Neural progenitor cell (in vitro differentiated cells): ENCODE results near the gene BMPR1B. TPM values are rescaled to one million over a fixed set of nuclear protein-coding genes. Genes with fewer than 3 reads are reported as not detected.
"Not testable (repeated sequence)": the region's sequence is repeated elsewhere in the genome, so short reads cannot be mapped to it uniquely, and the experiment has no call there.

Source experiments
- DNase-seq: peaks from one replicate; pipeline ENCODE4 v3.0.0-alpha.2; 2016; ENCODE audit warnings: low spot score
- H2AFZ ChIP-seq: fragments of 200-600 bp; sonication (generic); replicated peaks from 2 replicates; pipeline ENCODE4 v1.6.1; 2016; ENCODE audit warnings: antibody characterized with exemption
- H3F3A ChIP-seq: fragments of 200-600 bp; sonication (generic); 2 replicates; pipeline ENCODE4 v1.6.1; 2016; ENCODE audit warnings: antibody characterized with exemption, low read depth
- H3K27ac ChIP-seq: fragments of 200-600 bp; sonication (generic); 2 replicates; pipeline ENCODE4 v1.5.1; 2016; ENCODE audit warnings: mild to moderate bottlenecking
- H3K27me3 ChIP-seq: fragments of 200-600 bp; sonication (generic); 2 replicates; pipeline ENCODE4 v1.6.1; 2016; ENCODE audit warnings: mild to moderate bottlenecking, moderate library complexity
- H3K36me3 ChIP-seq: fragments of 200-600 bp; sonication (generic); 2 replicates; pipeline ENCODE4 v1.5.1; 2016
- H3K4me1 ChIP-seq: fragments of 200-600 bp; sonication (generic); 2 replicates; pipeline ENCODE4 v1.6.1; 2016; ENCODE audit warnings: mixed run types
- H3K4me2 ChIP-seq: fragments of 200-600 bp; sonication (generic); 2 replicates; pipeline ENCODE4 v1.6.1; 2016
- H3K4me3 ChIP-seq: fragments of 200-600 bp; sonication (generic); 2 replicates; pipeline ENCODE4 v1.5.1; 2016
- H3K79me2 ChIP-seq: fragments of 200-600 bp; sonication (generic); 2 replicates; pipeline ENCODE4 v1.6.1; 2016; ENCODE audit warnings: low read depth
- H3K9ac ChIP-seq: fragments of 200-600 bp; sonication (generic); 2 replicates; pipeline ENCODE4 v1.6.1; 2016
- H3K9me3 ChIP-seq: fragments of 200-600 bp; sonication (generic); 2 replicates; pipeline ENCODE4 v1.5.1; 2016; ENCODE audit warnings: low read depth
- H4K20me1 ChIP-seq: fragments of 200-600 bp; sonication (generic); 2 replicates; pipeline ENCODE4 v1.6.1; 2016; ENCODE audit warnings: low read depth
- H3K27ac Mint-ChIP-seq: 3 replicates; pipeline ENCODE4 v1.8.0; 2021; ENCODE audit warnings: mixed read lengths
- H3K27me3 Mint-ChIP-seq: 2 replicates; pipeline ENCODE4 v1.8.0; 2022; ENCODE audit warnings: low read depth, mild to moderate bottlenecking, inconsistent platforms, moderate library complexity, mixed read lengths; ENCODE audit not compliant: insufficient read depth
- H3K36me3 Mint-ChIP-seq: 3 replicates; pipeline ENCODE4 v1.8.0; 2021; ENCODE audit warnings: mixed read lengths
- H3K4me1 Mint-ChIP-seq: 3 replicates; pipeline ENCODE4 v1.8.0; 2021; ENCODE audit warnings: mixed read lengths
- H3K4me3 Mint-ChIP-seq: 3 replicates; pipeline ENCODE4 v1.8.0; 2021; ENCODE audit warnings: mild to moderate bottlenecking, moderate library complexity, mixed read lengths
- H3K9me3 Mint-ChIP-seq: 3 replicates; pipeline ENCODE4 v1.8.0; 2020; ENCODE audit warnings: mixed read lengths
- EZH2 ChIP-seq: fragments of 200-600 bp; sonication (generic); IDR thresholded peaks from 2 replicates; pipeline ENCODE4 v1.6.1; 2017; ENCODE audit warnings: antibody characterized with exemption, mild to moderate bottlenecking, moderate library complexity
- EZH2phosphoT487 ChIP-seq: fragments of 200-600 bp; sonication (generic); IDR thresholded peaks from 2 replicates; pipeline ENCODE4 v1.6.1; 2017; ENCODE audit warnings: antibody characterized with exemption
- total RNA-seq: library from RNA; depleted of rRNA; stranded (reverse); fragments of >200 nt; gene quantifications from 2 replicates; pipeline ENCODE4 v1.2.3, GENCODE V29; 2015; ENCODE audit warnings: low replicate concordance
- TF ChIP-seq, protein P1 (sequence below): fragments of 200-600 bp; sonication (generic); IDR thresholded peaks from 2 replicates; pipeline ENCODE4 v1.5.1; 2017; ENCODE audit warnings: antibody characterized with exemption, mild to moderate bottlenecking

Gene BMPR1B
- total RNA-seq, 1 donor from 2014 or later, result 2.7 TPM

DNA sequence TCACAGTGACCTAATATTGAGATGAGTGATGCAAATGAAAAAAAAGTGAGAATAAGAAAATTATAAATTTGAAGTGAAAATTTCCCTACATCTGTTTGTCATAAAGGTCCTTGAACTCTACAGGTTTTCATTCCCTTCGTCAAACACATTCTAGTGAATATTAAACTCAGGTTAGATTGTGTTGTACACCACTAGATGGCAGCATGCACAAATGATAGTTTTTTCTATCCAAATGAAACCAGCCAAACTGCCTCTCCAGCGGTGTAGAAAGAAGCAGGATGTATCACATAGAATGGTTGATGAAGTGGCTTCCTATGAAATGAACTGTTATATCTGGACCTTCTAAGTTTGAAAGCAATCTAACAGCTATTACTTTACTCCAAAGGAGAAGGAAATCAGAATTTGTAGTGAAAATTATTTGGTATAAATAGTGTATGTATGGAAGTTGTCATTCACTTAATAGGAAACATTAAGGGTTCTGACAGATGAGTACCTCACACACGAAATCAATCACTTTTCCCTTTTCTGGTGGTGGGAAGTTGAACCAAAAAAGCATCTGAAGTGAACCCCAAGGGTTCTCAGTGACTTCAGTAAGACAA, 408.3 kb downstream of the BMPR1B start:
- no peak overlapping the region for H3K4me3 ChIP-seq
- no peak for TF ChIP-seq EZH2phosphoT487
- TF ChIP-seq, protein P1, sequence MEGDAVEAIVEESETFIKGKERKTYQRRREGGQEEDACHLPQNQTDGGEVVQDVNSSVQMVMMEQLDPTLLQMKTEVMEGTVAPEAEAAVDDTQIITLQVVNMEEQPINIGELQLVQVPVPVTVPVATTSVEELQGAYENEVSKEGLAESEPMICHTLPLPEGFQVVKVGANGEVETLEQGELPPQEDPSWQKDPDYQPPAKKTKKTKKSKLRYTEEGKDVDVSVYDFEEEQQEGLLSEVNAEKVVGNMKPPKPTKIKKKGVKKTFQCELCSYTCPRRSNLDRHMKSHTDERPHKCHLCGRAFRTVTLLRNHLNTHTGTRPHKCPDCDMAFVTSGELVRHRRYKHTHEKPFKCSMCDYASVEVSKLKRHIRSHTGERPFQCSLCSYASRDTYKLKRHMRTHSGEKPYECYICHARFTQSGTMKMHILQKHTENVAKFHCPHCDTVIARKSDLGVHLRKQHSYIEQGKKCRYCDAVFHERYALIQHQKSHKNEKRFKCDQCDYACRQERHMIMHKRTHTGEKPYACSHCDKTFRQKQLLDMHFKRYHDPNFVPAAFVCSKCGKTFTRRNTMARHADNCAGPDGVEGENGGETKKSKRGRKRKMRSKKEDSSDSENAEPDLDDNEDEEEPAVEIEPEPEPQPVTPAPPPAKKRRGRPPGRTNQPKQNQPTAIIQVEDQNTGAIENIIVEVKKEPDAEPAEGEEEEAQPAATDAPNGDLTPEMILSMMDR, result peak; percentile 82
- peak; percentile 85 for DNase-seq
- H3K4me3 Mint-ChIP-seq, result no peak overlapping the region
- no peak overlapping the region for H2AFZ ChIP-seq
- no peak overlapping the region for H3K27ac ChIP-seq
- no peaks in the 10 kb centered on the region for H3K79me2 ChIP-seq
- no peaks in the 10 kb centered on the region for H3K9me3 Mint-ChIP-seq
- peaks cover 6% of the 10 kb centered on the region for H3K4me1 ChIP-seq
- no peak overlapping the region for H3K9ac ChIP-seq
- H3K27me3 Mint-ChIP-seq, result peaks cover 7% of the 10 kb centered on the region
- no peaks in the 10 kb centered on the region for H4K20me1 ChIP-seq
- H3K36me3 ChIP-seq, result no peaks in the 10 kb centered on the region
- no peaks in the 10 kb centered on the region for H3K9me3 ChIP-seq
- H3K4me2 ChIP-seq, result no peak overlapping the region
- H3K27ac Mint-ChIP-seq, result no peak overlapping the region
- H3K36me3 Mint-ChIP-seq, result peaks cover 40% of the 10 kb centered on the region
- H3K27me3 ChIP-seq, result no peaks in the 10 kb centered on the region
- H3K4me1 Mint-ChIP-seq, result peaks cover 29% of the 10 kb centered on the region
- no peaks in the 10 kb centered on the region for H3F3A ChIP-seq

DNA sequence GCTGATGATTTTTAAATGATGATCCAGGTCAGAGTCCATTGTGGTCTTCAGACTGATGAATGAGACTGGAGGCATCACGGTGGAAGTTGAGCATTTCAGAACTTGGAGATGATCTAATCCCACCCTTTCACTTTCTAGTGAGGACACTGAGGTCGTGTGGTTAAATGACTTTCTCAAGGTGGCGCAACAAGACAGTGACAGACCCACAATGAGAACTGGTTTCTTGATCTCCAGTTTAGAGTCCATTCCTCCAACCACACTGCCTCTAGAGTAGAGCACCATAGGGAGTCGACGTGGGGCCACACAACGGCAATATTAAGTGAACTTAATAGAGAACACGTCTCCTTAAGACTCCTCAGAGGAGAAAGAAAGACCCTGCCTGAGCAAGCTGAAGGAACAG, 410.1 kb downstream of the BMPR1B start:
- Histone ChIP-seq H3K9ac (no peak overlapping the region), H4K20me1 (no peaks in the 10 kb centered on the region), H3K4me3 (no peak overlapping the region), H2AFZ (no peak overlapping the region), H3K79me2 (no peaks in the 10 kb centered on the region), H3F3A (no peaks in the 10 kb centered on the region), H3K9me3 (no peaks in the 10 kb centered on the region), H3K27me3 (no peaks in the 10 kb centered on the region), H3K36me3 (no peaks in the 10 kb centered on the region), H3K27ac (no peak overlapping the region), H3K4me2 (no peak overlapping the region), H3K4me1 (no peaks in the 10 kb centered on the region)
- TF ChIP-seq EZH2phosphoT487, result no peak
- TF ChIP-seq EZH2, result no peak
- TF ChIP-seq, protein P1, result no peak
- peaks cover 41% of the 10 kb centered on the region for H3K36me3 Mint-ChIP-seq
- no peaks in the 10 kb centered on the region for H3K9me3 Mint-ChIP-seq
- no peak overlapping the region for H3K4me3 Mint-ChIP-seq
- peaks cover 20% of the 10 kb centered on the region for H3K4me1 Mint-ChIP-seq
- DNase-seq, result peak; percentile 12
- peak overlapping the region; percentile 18 for H3K27ac Mint-ChIP-seq
- peaks cover 7% of the 10 kb centered on the region for H3K27me3 Mint-ChIP-seq

DNA sequence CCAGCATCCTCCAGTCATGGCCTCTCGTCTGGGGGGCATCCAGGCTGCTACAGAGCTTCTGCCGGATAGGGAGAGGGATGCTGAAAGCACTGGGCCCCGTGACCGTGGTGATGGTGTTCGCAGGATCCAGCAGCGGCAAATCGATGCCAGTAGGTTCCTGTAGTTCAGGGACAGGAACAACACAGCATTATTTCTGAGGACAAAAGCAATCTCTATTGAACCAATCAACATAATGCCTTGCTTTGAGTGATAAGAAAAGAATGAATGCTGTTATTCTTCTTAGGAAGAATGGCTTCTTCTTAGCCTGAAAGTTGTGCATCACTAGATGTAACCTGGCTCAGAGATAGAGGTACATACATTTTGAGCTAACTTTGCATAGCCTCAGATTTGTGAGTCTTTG, 412.4 kb downstream of the BMPR1B start:
- Histone ChIP-seq H3F3A (no peaks in the 10 kb centered on the region), H3K4me3 (no peak overlapping the region), H2AFZ (no peak overlapping the region), H3K9ac (no peak overlapping the region), H3K9me3 (no peaks in the 10 kb centered on the region), H3K4me2 (no peak overlapping the region), H3K36me3 (no peaks in the 10 kb centered on the region), H3K79me2 (no peaks in the 10 kb centered on the region), H3K27ac (no peak overlapping the region), H4K20me1 (no peaks in the 10 kb centered on the region), H3K27me3 (no peaks in the 10 kb centered on the region), H3K4me1 (no peaks in the 10 kb centered on the region)
- no peak for DNase-seq
- peak overlapping the region; percentile 89 for H3K27ac Mint-ChIP-seq
- H3K4me1 Mint-ChIP-seq, result peaks cover 14% of the 10 kb centered on the region
- peaks cover 36% of the 10 kb centered on the region for H3K36me3 Mint-ChIP-seq
- peaks cover 7% of the 10 kb centered on the region for H3K9me3 Mint-ChIP-seq
- no peak overlapping the region for H3K4me3 Mint-ChIP-seq
- H3K27me3 Mint-ChIP-seq, result peaks cover 4% of the 10 kb centered on the region
- TF ChIP-seq EZH2 (no peak), EZH2phosphoT487 (no peak)
- TF ChIP-seq, protein P1, result no peak

DNA sequence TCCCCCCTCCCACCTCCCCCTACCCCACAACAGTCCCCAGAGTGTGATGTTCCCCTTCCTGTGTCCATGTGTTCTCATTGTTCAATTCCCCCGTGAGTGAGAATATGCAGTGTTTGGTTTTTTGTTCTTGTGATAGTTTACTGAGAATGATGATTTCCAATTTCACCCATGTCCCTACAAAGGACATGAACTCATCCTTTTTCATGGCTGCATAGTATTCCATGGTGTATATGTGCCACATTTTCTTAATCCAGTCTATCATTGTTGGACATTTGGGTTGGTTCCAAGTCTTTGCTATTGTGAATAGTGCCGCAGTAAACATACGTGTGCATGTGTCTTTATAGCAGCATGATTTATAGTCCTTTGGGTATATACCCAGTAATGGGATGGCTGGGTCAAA, 413.6 kb downstream of the BMPR1B start:
- not testable (repeated sequence) for H3K27me3 ChIP-seq, H3K4me1 Mint-ChIP-seq, H2AFZ ChIP-seq, H3K27me3 Mint-ChIP-seq, H3K4me2 ChIP-seq, H3K9me3 Mint-ChIP-seq, H3K4me3 Mint-ChIP-seq, H3K27ac ChIP-seq, H4K20me1 ChIP-seq, H3K79me2 ChIP-seq, H3K27ac Mint-ChIP-seq, H3F3A ChIP-seq, DNase-seq, H3K9ac ChIP-seq, H3K36me3 ChIP-seq, H3K4me1 ChIP-seq, H3K4me3 ChIP-seq, H3K9me3 ChIP-seq
- H3K36me3 Mint-ChIP-seq, result peaks cover 38% of the 10 kb centered on the region
